Trophoblast cell (in vitro differentiated cells and primary cell): Measurements from ENCODE around the gene OR4D10.
"Not testable (repeated sequence)": the region's sequence is repeated elsewhere in the genome, so short reads cannot be mapped to it uniquely, and the experiment has no call there.

Experiments
- DNase-seq, 2 donors: peaks; one replicate each; pipeline ENCODE4 v3.0.0-alpha.2; 2016
- H2AFZ ChIP-seq: 2 replicates; pipeline ENCODE4 v1.6.1; 2013; ENCODE audit warnings: low read length, moderate library complexity, mild to moderate bottlenecking; ENCODE audit not compliant: insufficient read depth, poor library complexity
- H2AK5ac ChIP-seq: 2 replicates; pipeline ENCODE4 v1.6.1; 2013; ENCODE audit warnings: mild to moderate bottlenecking, low read length
- H2BK120ac ChIP-seq: 2 replicates; pipeline ENCODE4 v1.6.1; 2013; ENCODE audit warnings: low read length, mild to moderate bottlenecking, moderate library complexity; ENCODE audit not compliant: insufficient read depth, poor library complexity
- H2BK12ac ChIP-seq: 2 replicates; pipeline ENCODE4 v1.6.1; 2013; ENCODE audit warnings: mild to moderate bottlenecking, low read length, moderate library complexity
- H2BK5ac ChIP-seq: 2 replicates; pipeline ENCODE4 v1.6.1; 2013; ENCODE audit warnings: low read length, low read depth, moderate library complexity, mild to moderate bottlenecking; ENCODE audit not compliant: poor library complexity
- H3K14ac ChIP-seq: 2 replicates; pipeline ENCODE4 v1.6.1; 2013; ENCODE audit warnings: mild to moderate bottlenecking, low read length
- H3K18ac ChIP-seq: 2 replicates; pipeline ENCODE4 v1.6.1; 2013; ENCODE audit warnings: mild to moderate bottlenecking, low read length
- H3K23ac ChIP-seq: 2 replicates; pipeline ENCODE4 v1.6.1; 2013; ENCODE audit warnings: low read length
- H3K27ac ChIP-seq: 2 replicates; pipeline ENCODE4 v1.5.1; 2013; ENCODE audit warnings: low read depth, mild to moderate bottlenecking, inconsistent platforms, low read length, moderate library complexity
- H3K27me3 ChIP-seq: 2 replicates; pipeline ENCODE4 v1.6.1; 2013; ENCODE audit warnings: inconsistent platforms, mild to moderate bottlenecking, low read length, moderate library complexity; ENCODE audit not compliant: insufficient read depth
- H3K36me3 ChIP-seq, 2 experiments: 1 replicate in 1 of 2; 2 replicates in 1 of 2; pipeline ENCODE4 v1.6.1; 2013; ENCODE audit warnings: low read length in 2 of 2, mild to moderate bottlenecking in 2 of 2, moderate library complexity in 1 of 2; ENCODE audit not compliant: insufficient read depth in 2 of 2, control insufficient read depth in 1 of 2
- H3K4ac ChIP-seq: 2 replicates; pipeline ENCODE4 v1.6.1; 2013; ENCODE audit warnings: low read depth, mild to moderate bottlenecking, low read length, moderate library complexity
- H3K4me1 ChIP-seq, 2 experiments: 1 replicate in 1 of 2; 2 replicates in 1 of 2; pipeline ENCODE4 v1.6.1; 2013; ENCODE audit warnings: low read length in 2 of 2, mild to moderate bottlenecking in 2 of 2, moderate library complexity in 1 of 2; ENCODE audit not compliant: insufficient read depth in 2 of 2, control insufficient read depth in 1 of 2
- H3K4me2 ChIP-seq: 2 replicates; pipeline ENCODE4 v1.6.1; 2013; ENCODE audit warnings: inconsistent platforms, mild to moderate bottlenecking, low read length, moderate library complexity
- H3K4me3 ChIP-seq: 2 replicates; pipeline ENCODE4 v1.5.1; 2013; ENCODE audit warnings: mild to moderate bottlenecking, low read depth, low read length, inconsistent platforms
- H3K79me1 ChIP-seq: one replicate; pipeline ENCODE4 v1.6.1; 2013; ENCODE audit warnings: low read length
- H3K79me2 ChIP-seq: 2 replicates; pipeline ENCODE4 v1.6.1; 2013; ENCODE audit warnings: low read length, mild to moderate bottlenecking; ENCODE audit not compliant: control insufficient read depth, insufficient read depth, poor library complexity
- H3K9ac ChIP-seq: 2 replicates; pipeline ENCODE4 v1.6.1; 2013; ENCODE audit warnings: mild to moderate bottlenecking, low read length
- H3K9me3 ChIP-seq: 2 replicates; pipeline ENCODE4 v1.6.1; 2013; ENCODE audit warnings: low read depth, mild to moderate bottlenecking, control low read depth, inconsistent platforms, low read length; ENCODE audit not compliant: insufficient read depth
- H4K12ac ChIP-seq: 2 replicates; pipeline ENCODE4 v1.6.1; 2013; ENCODE audit warnings: low read depth, mild to moderate bottlenecking, low read length, moderate library complexity
- H4K8ac ChIP-seq: 2 replicates; pipeline ENCODE4 v1.6.1; 2013; ENCODE audit warnings: low read depth, mild to moderate bottlenecking, low read length, moderate library complexity
- H4K91ac ChIP-seq: one replicate; pipeline ENCODE4 v1.6.1; 2013; ENCODE audit warnings: low read depth, mild to moderate bottlenecking, low read length, moderate library complexity
- WGBS: extraction: QIAGEN DNeasy Blood & Tissue Kit; methylation state at CpG from one replicate; pipeline ENCODE4 v1.1.7; 2013; ENCODE audit warnings: missing lambda C conversion rate; ENCODE audit not compliant: insufficient read length, insufficient coverage; ENCODE audit errors: extremely low coverage; 5-methylcytosine and 5-hydroxymethylcytosine counted together

OR4D10 gene

GRCh38 chr11:59520139-59520538 lies 47.0 kb downstream of the OR4D10 start:
- not testable (repeated sequence) for H2AK5ac ChIP-seq, H3K14ac ChIP-seq, H3K23ac ChIP-seq, H3K4me2 ChIP-seq, H4K12ac ChIP-seq, H4K8ac ChIP-seq, H3K27me3 ChIP-seq, H3K27ac ChIP-seq, H2BK120ac ChIP-seq, H3K18ac ChIP-seq, H3K4ac ChIP-seq, H2BK12ac ChIP-seq, H2BK5ac ChIP-seq, H3K79me2 ChIP-seq, H4K91ac ChIP-seq, H3K9me3 ChIP-seq, H2AFZ ChIP-seq, DNase-seq, H3K36me3 ChIP-seq, H3K9ac ChIP-seq, H3K4me1 ChIP-seq, H3K79me1 ChIP-seq, H3K4me3 ChIP-seq
- WGBS = no CpG with 5 or more reads among the region's 2 CpGs

- Histone ChIP-seq H3K4me3 (no peak overlapping the region), H3K9me3 (no peaks in the 10 kb centered on the region), H3K36me3 (no peaks in the 10 kb centered on the region), H3K4me2 (no peak overlapping the region), H3K4ac (no peak overlapping the region), H4K12ac (no peak overlapping the region), H3K4me1 (no peaks in the 10 kb centered on the region), H2AFZ (no peak overlapping the region), H3K27me3 (no peaks in the 10 kb centered on the region), H3K23ac (no peak overlapping the region), H3K79me2 (no peaks in the 10 kb centered on the region), H2BK12ac (no peak overlapping the region), H4K91ac (no peak overlapping the region), H3K27ac (no peak overlapping the region), H3K18ac (no peak overlapping the region), H2BK120ac (no peak overlapping the region), H3K79me1 (no peaks in the 10 kb centered on the region), H2BK5ac (no peak overlapping the region), H2AK5ac (no peak overlapping the region), H3K14ac (no peak overlapping the region), H4K8ac (no peak overlapping the region), H3K9ac (no peak overlapping the region)
- no peak for DNase-seq
- WGBS = no CpG with 5 or more reads among the region's 5 CpGs
These were observed 47.6 kb downstream of the OR4D10 start for GRCh38 chr11:59520741-59521140.

- Histone ChIP-seq H2BK5ac (no peak overlapping the region), H4K8ac (no peak overlapping the region), H3K27me3 (no peaks in the 10 kb centered on the region), H3K23ac (no peak overlapping the region), H3K14ac (no peak overlapping the region), H2AK5ac (no peak overlapping the region), H3K27ac (no peak overlapping the region), H2BK12ac (no peak overlapping the region), H3K79me1 (no peaks in the 10 kb centered on the region), H2BK120ac (no peak overlapping the region), H3K9me3 (no peaks in the 10 kb centered on the region), H3K4me3 (no peak overlapping the region), H3K4me1 (no peaks in the 10 kb centered on the region), H3K4ac (no peak overlapping the region), H3K36me3 (no peaks in the 10 kb centered on the region), H3K18ac (no peak overlapping the region), H4K91ac (no peak overlapping the region), H3K9ac (no peak overlapping the region), H4K12ac (no peak overlapping the region), H3K4me2 (no peak overlapping the region), H3K79me2 (no peaks in the 10 kb centered on the region), H2AFZ (no peak overlapping the region)
- no CpG with 5 or more reads among the region's 1 CpG for WGBS
- no peak for DNase-seq
These were observed 50.4 kb downstream of the OR4D10 start for GRCh38 chr11:59523541-59523940.

GRCh38 chr11:59528711-59529110 lies 55.6 kb downstream of the OR4D10 start:
- H2AFZ ChIP-seq = no peak overlapping the region
- no peak overlapping the region for H2BK5ac ChIP-seq
- H3K23ac ChIP-seq = no peak overlapping the region
- H2BK12ac ChIP-seq = no peak overlapping the region
- no peaks in the 10 kb centered on the region for H3K79me2 ChIP-seq
- no peak overlapping the region for H4K91ac ChIP-seq
- H3K4me1 ChIP-seq = no peaks in the 10 kb centered on the region
- H3K4me3 ChIP-seq = no peak overlapping the region
- no peak overlapping the region for H2AK5ac ChIP-seq
- H3K79me1 ChIP-seq = no peaks in the 10 kb centered on the region
- peaks cover 2% of the 10 kb centered on the region for H3K9me3 ChIP-seq
- no peak overlapping the region for H3K18ac ChIP-seq
- no peaks in the 10 kb centered on the region for H3K36me3 ChIP-seq
- no peak overlapping the region for H3K14ac ChIP-seq
- no peak overlapping the region for H4K8ac ChIP-seq
- H3K27ac ChIP-seq = no peak overlapping the region
- H2BK120ac ChIP-seq = no peak overlapping the region
- H4K12ac ChIP-seq = no peak overlapping the region
- DNase-seq = no peak
- no peak overlapping the region for H3K9ac ChIP-seq
- no peak overlapping the region for H3K4ac ChIP-seq
- no CpG with 5 or more reads among the region's 7 CpGs for WGBS
- no peak overlapping the region for H3K4me2 ChIP-seq
- H3K27me3 ChIP-seq = no peaks in the 10 kb centered on the region
